IgD-negative memory B cell (primary cell): ENCODE data around the gene SND1. TPM values are rescaled to one million over a fixed set of nuclear protein-coding genes. Genes with fewer than 3 reads are reported as not detected.
"Not testable (repeated sequence)": the region's sequence is repeated elsewhere in the genome, so short reads cannot be mapped to it uniquely, and the experiment has no call there.

Source experiments
- H3K27ac Mint-ChIP-seq, 3 donors: one replicate each; pipeline ENCODE4 v1.8.0; 2020 to 2022; ENCODE audit warnings: mild to moderate bottlenecking in 3 of 3, mixed read lengths in 3 of 3, moderate library complexity in 1 of 3
- H3K27me3 Mint-ChIP-seq: one replicate; pipeline ENCODE4 v1.8.0; 2021; ENCODE audit warnings: mixed read lengths
- H3K36me3 Mint-ChIP-seq: one replicate; pipeline ENCODE4 v1.8.0; 2020; ENCODE audit warnings: mild to moderate bottlenecking, mixed read lengths
- H3K4me1 Mint-ChIP-seq, 3 donors: one replicate each; pipeline ENCODE4 v1.8.0; 2020 to 2022; ENCODE audit warnings: mixed read lengths in 3 of 3, mild to moderate bottlenecking in 1 of 3
- H3K4me3 Mint-ChIP-seq, 4 donors: one replicate each; pipeline ENCODE4 v1.8.0; 2020 to 2022; ENCODE audit warnings: mild to moderate bottlenecking in 4 of 4, mixed read lengths in 4 of 4, moderate library complexity in 3 of 4
- H3K9me3 Mint-ChIP-seq, 3 donors: one replicate each; pipeline ENCODE4 v1.8.0; 2020 to 2021; ENCODE audit warnings: mixed read lengths in 3 of 3, mild to moderate bottlenecking in 1 of 3
- polyA plus RNA-seq: library from polyadenylated mRNA; unstranded; fragments of 300-500 nt; fragmentation: Illumina TruSeq; gene quantifications from one replicate; pipeline ENCODE4 v1.2.3, GENCODE V29; 2021

SND1 gene
- polyA plus RNA-seq, 1 donor from 2014 or later, result 138 TPM

GRCh38 chr7:127666602-127667001 is 14.6 kb downstream of the SND1 start:
- Mint-ChIP-seq H3K4me1 (peaks cover 19 to 33% (median 33%) of the 10 kb centered on the region in 3 donors), H3K27me3 (no peaks in the 10 kb centered on the region), H3K27ac (no peak overlapping the region), H3K4me3 (no peak overlapping the region), H3K36me3 (peaks cover 3% of the 10 kb centered on the region), H3K9me3 (no peaks in the 10 kb centered on the region)

- H3K4me1 Mint-ChIP-seq, result peaks cover 17 to 33% (median 33%) of the 10 kb centered on the region in 3 donors
- H3K4me3 Mint-ChIP-seq, result no peak overlapping the region
- H3K27me3 Mint-ChIP-seq, result no peaks in the 10 kb centered on the region
Observed at GRCh38 chr7:127667017-127667670, 15.2 kb downstream of the SND1 start.

GRCh38 chr7:127667759-127668530 is 16.0 kb downstream of the SND1 start:
- H3K4me1 Mint-ChIP-seq, result peaks cover 19 to 35% (median 33%) of the 10 kb centered on the region in 3 donors
- H3K36me3 Mint-ChIP-seq, result peaks cover 3% of the 10 kb centered on the region
- no peaks in the 10 kb centered on the region for H3K9me3 Mint-ChIP-seq
- H3K27me3 Mint-ChIP-seq, result no peaks in the 10 kb centered on the region
- H3K4me3 Mint-ChIP-seq, result no peak overlapping the region
- peak overlapping the region in 1 of 3 donors; percentile 24 for H3K27ac Mint-ChIP-seq

More at GRCh38 chr7:127667017-127667670, 15.2 kb downstream of the SND1 start:
- Mint-ChIP-seq H3K9me3 (no peaks in the 10 kb centered on the region), H3K36me3 (peaks cover 3% of the 10 kb centered on the region), H3K27ac (no peak overlapping the region)

- Mint-ChIP-seq H3K27me3 (no peaks in the 10 kb centered on the region), H3K27ac (peak overlapping the region in 1 of 3 donors; percentile 40), H3K4me3 (no peak overlapping the region), H3K9me3 (no peaks in the 10 kb centered on the region), H3K36me3 (peaks cover 7% of the 10 kb centered on the region), H3K4me1 (peaks cover 15 to 33% (median 26%) of the 10 kb centered on the region in 3 donors)
Observed at GRCh38 chr7:127671341-127671740, 19.3 kb downstream of the SND1 start.

- no peak overlapping the region for H3K4me3 Mint-ChIP-seq
- H3K9me3 Mint-ChIP-seq, result peaks cover 0 to under 1% (median under 1%) of the 10 kb centered on the region in 3 donors
- no peaks in the 10 kb centered on the region for H3K27me3 Mint-ChIP-seq
- peaks cover 6 to 10% (median 10%) of the 10 kb centered on the region in 3 donors for H3K4me1 Mint-ChIP-seq
- peaks cover 11% of the 10 kb centered on the region for H3K36me3 Mint-ChIP-seq
- no peak overlapping the region for H3K27ac Mint-ChIP-seq
Observed at GRCh38 chr7:127673902-127674301, 21.9 kb downstream of the SND1 start.

- Mint-ChIP-seq H3K9me3 (peaks cover 0 to 4% (median 2%) of the 10 kb centered on the region in 3 donors), H3K36me3 (peaks cover 11% of the 10 kb centered on the region), H3K27me3 (no peaks in the 10 kb centered on the region), H3K27ac (no peak overlapping the region), H3K4me3 (no peak overlapping the region), H3K4me1 (peaks cover 5 to 10% (median 8%) of the 10 kb centered on the region in 3 donors)
Observed at GRCh38 chr7:127674361-127674760, 22.4 kb downstream of the SND1 start.

GRCh38 chr7:127674923-127675322 is 22.9 kb downstream of the SND1 start:
- not testable (repeated sequence) for H3K27me3 Mint-ChIP-seq, H3K9me3 Mint-ChIP-seq, H3K4me3 Mint-ChIP-seq, H3K27ac Mint-ChIP-seq, H3K4me1 Mint-ChIP-seq
- H3K36me3 Mint-ChIP-seq, result peaks cover 12% of the 10 kb centered on the region

- Mint-ChIP-seq H3K4me1 (peaks cover 4 to 10% (median 5%) of the 10 kb centered on the region in 3 donors), H3K9me3 (peaks cover 2 to 14% (median 9%) of the 10 kb centered on the region in 3 donors), H3K4me3 (no peak overlapping the region), H3K27ac (no peak overlapping the region), H3K36me3 (peaks cover 14% of the 10 kb centered on the region), H3K27me3 (no peaks in the 10 kb centered on the region)
Observed at GRCh38 chr7:127675721-127676120, 23.7 kb downstream of the SND1 start.

GRCh38 chr7:127677433-127678230 is 25.6 kb downstream of the SND1 start:
- H3K36me3 Mint-ChIP-seq, result peaks cover 14% of the 10 kb centered on the region
- peaks cover 2 to 18% (median 9%) of the 10 kb centered on the region in 3 donors for H3K9me3 Mint-ChIP-seq

GRCh38 chr7:127678337-127678736 is 26.3 kb downstream of the SND1 start:
- Mint-ChIP-seq H3K27ac (peak overlapping the region in 1 of 3 donors; percentile 26), H3K9me3 (peaks cover 2 to 18% (median 9%) of the 10 kb centered on the region in 3 donors), H3K36me3 (peaks cover 14% of the 10 kb centered on the region), H3K27me3 (no peaks in the 10 kb centered on the region), H3K4me3 (no peak overlapping the region), H3K4me1 (peaks cover 7 to 20% (median 8%) of the 10 kb centered on the region in 3 donors)

More at GRCh38 chr7:127677433-127678230, 25.6 kb downstream of the SND1 start:
- H3K4me1 Mint-ChIP-seq, result peaks cover 3 to 13% (median 4%) of the 10 kb centered on the region in 3 donors
- peak overlapping the region in 1 of 3 donors; percentile 26 for H3K27ac Mint-ChIP-seq
- H3K4me3 Mint-ChIP-seq, result no peak overlapping the region
- H3K27me3 Mint-ChIP-seq, result no peaks in the 10 kb centered on the region

- peaks cover 2 to 18% (median 9%) of the 10 kb centered on the region in 3 donors for H3K9me3 Mint-ChIP-seq
Observed at GRCh38 chr7:127678947-127679346, 27.0 kb downstream of the SND1 start.

GRCh38 chr7:127680983-127681382 is 29.0 kb downstream of the SND1 start:
- Mint-ChIP-seq H3K27me3 (no peaks in the 10 kb centered on the region), H3K36me3 (peaks cover 11% of the 10 kb centered on the region), H3K9me3 (peaks cover 2 to 18% (median 9%) of the 10 kb centered on the region in 3 donors), H3K4me1 (peaks cover 30 to 35% (median 32%) of the 10 kb centered on the region in 3 donors), H3K27ac (no peak overlapping the region), H3K4me3 (peak overlapping the region in 1 of 4 donors; percentile 33)

More at GRCh38 chr7:127678947-127679346, 27.0 kb downstream of the SND1 start:
- Mint-ChIP-seq H3K4me3 (peak overlapping the region in 1 of 4 donors; percentile 63), H3K4me1 (peaks cover 10 to 26% (median 14%) of the 10 kb centered on the region in 3 donors), H3K36me3 (peaks cover 14% of the 10 kb centered on the region), H3K27ac (peak overlapping the region in 1 of 3 donors; percentile 58), H3K27me3 (no peaks in the 10 kb centered on the region)

- no peaks in the 10 kb centered on the region for H3K27me3 Mint-ChIP-seq
- H3K4me1 Mint-ChIP-seq, result peaks cover 30 to 38% (median 36%) of the 10 kb centered on the region in 3 donors
- no peak overlapping the region for H3K27ac Mint-ChIP-seq
- no peak overlapping the region for H3K4me3 Mint-ChIP-seq
- H3K9me3 Mint-ChIP-seq, result peaks cover 2 to 18% (median 9%) of the 10 kb centered on the region in 3 donors
- peaks cover 6% of the 10 kb centered on the region for H3K36me3 Mint-ChIP-seq
Observed at GRCh38 chr7:127682140-127682539, 30.1 kb downstream of the SND1 start.
